K562 (cell line): ENCODE measurements around the gene GMDS. TPM values are rescaled to one million over a fixed set of nuclear protein-coding genes. Genes with fewer than 3 reads are reported as not detected.

Experiments used
- ATAC-seq: fragments of 200-7000 bp; cut with Tn5 transposase; 3 replicates; pipeline ENCODE4 v1.9.1; 2020; ENCODE audit warnings: moderate library complexity
- BruUV-seq: library from RNA; stranded (reverse); fragments of 400-500 nt; replicated peaks from 2 replicates; lab custom pipeline; 2021; lab: Mats Ljungman, UMichigan
- CTCF ChIA-PET: fragments of 300-600 bp; formaldehyde crosslinking; extraction: SDS; loops from one replicate; lab custom pipeline; 2021; ENCODE audit warnings: low intra/inter-chr PET ratio; lab: Yijun Ruan, JAX
- POLR2A ChIA-PET: fragments of 300-600, 350-650 bp; sonication (Branson Sonifier 250); formaldehyde crosslinking; extraction: SDS; loops from one replicate; lab custom pipeline; 2021; ENCODE audit warnings: antibody characterized with exemption, inconsistent platforms; lab: Yijun Ruan, JAX
- DNase-seq, 4 experiments: peaks; one replicate each; pipeline versions ENCODE4 v3.0.0 to v3.0.0-alpha.2; 2011 to 2018; ENCODE audit warnings: low spot score in 3 of 4, mixed read lengths in 3 of 4; ENCODE audit errors: extremely low read depth in 1 of 4
- FAIRE-seq: peaks from 2 replicates; lab custom pipeline; 2011; peaks lifted over from hg19 to GRCh38; lab: Jason Lieb, UNC
- H2AFZ ChIP-seq: 2 replicates; pipeline ENCODE4 v1.6.0; 2011; ENCODE audit warnings: low read depth, low read length, control low read depth, inconsistent platforms
- H3K27ac ChIP-seq: fragments of 200-600 bp; 3 replicates; pipeline ENCODE4 v1.8.0; 2011; ENCODE audit warnings: low read depth, mild to moderate bottlenecking, control low read depth, inconsistent platforms, low read length, moderate library complexity, mixed read lengths; ENCODE audit errors: extremely low read depth
- H3K27me3 ChIP-seq, 2 experiments: fragments of 300-600 bp in 1 of 2; 2 replicates in 1 of 2; 3 replicates in 1 of 2; pipeline versions ENCODE4 v1.6.0 to v1.8.0; 2011; ENCODE audit warnings: inconsistent platforms in 2 of 2, low read length in 2 of 2, mild to moderate bottlenecking in 1 of 2, mixed read lengths in 1 of 2, moderate library complexity in 1 of 2; ENCODE audit not compliant: control insufficient read depth in 2 of 2, insufficient read depth in 2 of 2
- H3K36me3 ChIP-seq: fragments of 300-600 bp; 3 replicates; pipeline ENCODE4 v1.8.0; 2011; ENCODE audit warnings: mild to moderate bottlenecking, low read length, inconsistent platforms; ENCODE audit not compliant: control insufficient read depth, insufficient read depth
- H3K4me1 ChIP-seq, 2 experiments: fragments of 200-600 bp in 1 of 2; replicated peaks in 1 of 2; 2 replicates in 1 of 2; 3 replicates in 1 of 2; pipeline versions ENCODE4 v1.5.1 to v1.8.0; 2011; ENCODE audit warnings: inconsistent platforms in 2 of 2, low read length in 2 of 2, mild to moderate bottlenecking in 1 of 2, mixed read lengths in 1 of 2, moderate library complexity in 1 of 2; ENCODE audit not compliant: control insufficient read depth in 2 of 2, insufficient read depth in 2 of 2
- H3K4me2 ChIP-seq: 2 replicates; pipeline ENCODE4 v1.6.1; 2011; ENCODE audit warnings: low read length, control low read depth, inconsistent platforms, mixed read lengths; ENCODE audit not compliant: insufficient read depth
- H3K4me3 ChIP-seq: fragments of 200-600 bp; sonication (generic), shearing (Covaris generic); 2 replicates; pipeline ENCODE4 v1.5.1; 2016; ENCODE audit warnings: control low read depth, inconsistent platforms
- H3K79me2 ChIP-seq: fragments of 200-600 bp; 3 replicates; pipeline ENCODE4 v1.8.0; 2011; ENCODE audit warnings: low read length, inconsistent platforms; ENCODE audit not compliant: control insufficient read depth, insufficient read depth
- H3K9ac ChIP-seq, 2 experiments: 2 replicates each; pipeline versions ENCODE4 v1.6.0 to v1.6.1; 2011; ENCODE audit warnings: low read depth in 2 of 2, low read length in 2 of 2, control low read depth in 1 of 2, inconsistent platforms in 1 of 2, mild to moderate bottlenecking in 1 of 2, mixed read lengths in 1 of 2; ENCODE audit not compliant: insufficient read depth in 1 of 2
- H3K9me1 ChIP-seq: one replicate; pipeline ENCODE4 v1.6.0; 2011; ENCODE audit warnings: inconsistent platforms, mild to moderate bottlenecking, low read length, moderate library complexity; ENCODE audit not compliant: control insufficient read depth, insufficient read depth
- H3K9me3 ChIP-seq: replicated peaks from 2 replicates; pipeline ENCODE4 v1.5.1; 2011; ENCODE audit warnings: low read depth, low read length, inconsistent platforms; ENCODE audit not compliant: control insufficient read depth, insufficient read depth
- H4K20me1 ChIP-seq: replicated peaks from 2 replicates; pipeline ENCODE4 v1.6.1; 2011; ENCODE audit warnings: low read length, inconsistent platforms, mixed read lengths; ENCODE audit not compliant: control insufficient read depth, insufficient read depth
- ARID1B ChIP-seq: fragments of 450-650 bp; IDR thresholded peaks from 2 replicates; pipeline ENCODE4 v1.6.1; 2016; ENCODE audit warnings: antibody characterized with exemption, mild to moderate bottlenecking, inconsistent platforms
- BDP1 ChIP-seq: IDR thresholded peaks from 3 replicates; pipeline ENCODE4 v1.6.1; 2011; ENCODE audit not compliant: insufficient read length, insufficient read depth
- CTCF ChIP-seq, 3 experiments: IDR thresholded peaks in 2 of 3; conservative IDR thresholded peaks in 1 of 3; 2 replicates each; pipeline ENCODE4 v1.5.1; 2011 to 2012; ENCODE audit warnings: low read length in 3 of 3, mild to moderate bottlenecking in 3 of 3, control low read depth in 2 of 3, improper control_type of control experiment in 1 of 3, inconsistent platforms in 1 of 3, low read depth in 1 of 3, mixed read lengths in 1 of 3, moderate library complexity in 1 of 3; ENCODE audit not compliant: insufficient read depth in 2 of 3
- EWSR1 ChIP-seq: fragments of 450-650 bp; IDR thresholded peaks from 2 replicates; pipeline ENCODE4 v1.6.1; 2018; ENCODE audit warnings: borderline replicate concordance, mild to moderate bottlenecking, low read depth, moderate library complexity; ENCODE audit not compliant: partially characterized antibody
- PCBP1 ChIP-seq: fragments of 200-400 bp; formaldehyde crosslinking; IDR thresholded peaks from 2 replicates; pipeline ENCODE4 v1.6.1; 2018; ENCODE audit warnings: mild to moderate bottlenecking, low read depth, low read length; ENCODE audit not compliant: poor library complexity, severe bottlenecking
- POLR2A ChIP-seq: fragments of 450-650 bp; conservative IDR thresholded peaks from 2 replicates; pipeline ENCODE4 v1.6.1; 2016
- RBM34 ChIP-seq: fragments of 200-400 bp; formaldehyde crosslinking; IDR thresholded peaks from 2 replicates; pipeline ENCODE4 v1.6.1; 2018; ENCODE audit warnings: low read length, borderline replicate concordance; ENCODE audit not compliant: insufficient read depth
- RBM39 ChIP-seq: fragments of 200-400 bp; formaldehyde crosslinking; optimal IDR thresholded peaks from 2 replicates; pipeline ENCODE3; 2018; ENCODE audit warnings: low read depth, low read length
- U2AF2 ChIP-seq: fragments of 200-400 bp; formaldehyde crosslinking; optimal IDR thresholded peaks from 2 replicates; pipeline ENCODE3; 2017; ENCODE audit warnings: low read depth, mild to moderate bottlenecking, low read length
- ZNF324 ChIP-seq: fragments of 250-450 bp; sonication (Bioruptor Pico); IDR thresholded peaks from 2 replicates; pipeline ENCODE4 v1.4.0; 2020; ENCODE audit warnings: mild to moderate bottlenecking
- WGBS: fragments of 100-300 bp; shearing (Covaris generic); methylation state at CpG from one replicate; pipeline ENCODE4 v1.1.6; 2016; ENCODE audit warnings: low coverage, mixed read lengths; ENCODE audit not compliant: insufficient coverage; ENCODE audit errors: missing lambda C conversion rate; 5-methylcytosine and 5-hydroxymethylcytosine counted together
- in situ Hi-C: fragments of 300-500 bp; cut with MboI; formaldehyde crosslinking; loops from 4 replicates; pipeline ENCODE4 v1.15.0; 2018; ENCODE audit warnings: inconsistent platforms, mixed read lengths
- intact Hi-C: fragments of 100-400 bp; cut with micrococcal nuclease; formaldehyde crosslinking; loops from 2 replicates; pipeline ENCODE4 v1.14.2; 2022
- polyA plus RNA-seq, 8 experiments: library from polyadenylated mRNA; depleted of rRNA in 4 of 8; stranded (reverse) in 5 of 8; unstranded in 3 of 8; fragments of >200 nt; fragmentation: Nextera tagmentation in 2 of 8; fragmentation: Illumina TruSeq in 1 of 8; extraction: Ambion mirVana in 2 of 8; extraction: Trizol in 1 of 8; gene quantifications; 2 replicates each; pipeline versions ENCODE4 v1.2.1 to v1.2.3, GENCODE V29; 2011 to 2014; ENCODE audit warnings: inconsistent platforms in 1 of 8, missing spikeins in 1 of 8
- total RNA-seq, 7 experiments: library from RNA; depleted of rRNA in 6 of 7; stranded (reverse); fragments of >200 nt in 6 of 7; fragmentation: Illumina TruSeq in 2 of 7; extraction: Trizol in 2 of 7; gene quantifications; 2 replicates each; pipeline versions ENCODE4 v1.2.1 to v1.2.3, GENCODE V29; 2011 to 2021; ENCODE audit warnings: low replicate concordance in 1 of 7

The GMDS gene
- total and polyA plus RNA-seq, 9 of the 15 experiments (the other 6 are each of a cell fraction or from before 2014, with no cell fraction given) = 0.48 to 31.8 (median 13.4) TPM

GRCh38 chr6:2218866-2219265 lies 26.5 kb downstream of the GMDS start:
- H3K36me3 ChIP-seq = no peaks in the 10 kb centered on the region
- no peak overlapping the region for H3K4me3 ChIP-seq
- H4K20me1 ChIP-seq = peaks cover 14% of the 10 kb centered on the region
- 28% methylated on average over 6 of the region's 6 CpGs for WGBS
- FAIRE-seq = no peak
- H3K4me1 ChIP-seq = 0 out of 5 replicates have a peak, but pooled peaks cover 0 to 5% of the 10 kb centered on the region in 2 experiments
- in situ Hi-C loops (no loop called here), intact Hi-C loops (loop anchor here (10.0 kb wide), 1 partner anchor 476 kb away; no protein-coding TSS in a partner anchor)
- H3K9me3 ChIP-seq = no peaks in the 10 kb centered on the region
- peaks cover 3% of the 10 kb centered on the region for H3K9me1 ChIP-seq
- BruUV-seq = no TSS peak
- no peak overlapping the region for H3K4me2 ChIP-seq
- TF ChIP-seq CTCF (IDR thresholded peaks at IDR 0.05 in 2 of 3, conservative IDR thresholded peaks at IDR 0.05 in 1 of 3; ENCODE audit: insufficient read depth in 2 of 3, low read depth in 1 of 3, low read length in 3 of 3) = no peak
- no peak overlapping the region for H3K9ac ChIP-seq
- ChIA-PET CTCF (no interaction called here), POLR2A (no interaction called here)
- no peak for DNase-seq
- ATAC-seq = no peak
- H2AFZ ChIP-seq = no peak overlapping the region
- no peaks in the 10 kb centered on the region for H3K79me2 ChIP-seq
- peaks cover 0 to 13% of the 10 kb centered on the region in 2 experiments; a peak in 2 of 5 replicates for H3K27me3 ChIP-seq
- H3K27ac ChIP-seq = no peak overlapping the region

GRCh38 chr6:2216794-2217383 lies 28.5 kb downstream of the GMDS start:
- ATAC-seq = no peak
- TF ChIP-seq U2AF2 = no peak
- no peak for TF ChIP-seq BDP1
- no peak for TF ChIP-seq POLR2A
- no peak for TF ChIP-seq RBM34
- TF ChIP-seq ARID1B = no peak
- TF ChIP-seq EWSR1 = no peak
- no peak for TF ChIP-seq PCBP1
- no peak for TF ChIP-seq ZNF324 (CRISPR knock-in tag)
- no peak for TF ChIP-seq RBM39
- H3K9me1 ChIP-seq = peaks cover 3% of the 10 kb centered on the region
- POLR2A ChIA-PET = interaction anchor here (0.6 to 1.3 kb wide), 5 partner anchors 12 to 630 kb away, joined by 3 to 4 read pairs (median 3); no protein-coding TSS in a partner anchor
- 0 out of 5 replicates have a peak, but pooled peaks cover 0 to 3% of the 10 kb centered on the region in 2 experiments for H3K4me1 ChIP-seq
- H3K79me2 ChIP-seq = no peaks in the 10 kb centered on the region
- no peak for FAIRE-seq
- DNase-seq = no peak
- BruUV-seq = no TSS peak
- no peak overlapping the region; a peak in 1 of 4 replicates for H3K9ac ChIP-seq
- in situ Hi-C loops = no loop called here
- peaks cover 8% of the 10 kb centered on the region; the same call in 1 of the 2 replicates for H4K20me1 ChIP-seq
- H2AFZ ChIP-seq = no peak overlapping the region
- H3K4me2 ChIP-seq = no peak overlapping the region
- CTCF ChIA-PET = no interaction called here
- H3K27ac ChIP-seq = no peak overlapping the region
- no peaks in the 10 kb centered on the region for H3K36me3 ChIP-seq
- H3K9me3 ChIP-seq = no peaks in the 10 kb centered on the region
- no peak overlapping the region for H3K4me3 ChIP-seq
- WGBS = 31% methylated on average over 13 of the region's 13 CpGs
- peaks cover 0 to 7% of the 10 kb centered on the region in 2 experiments; a peak in 1 of 5 replicates for H3K27me3 ChIP-seq
- intact Hi-C loops = loop anchor here (10.0 kb wide), 1 partner anchor 478 kb away; no protein-coding TSS in a partner anchor
